ENCODE results near the gene BICD1. TPM values are rescaled to one million over a fixed set of nuclear protein-coding genes. Genes with fewer than 3 reads are reported as not detected.

The BICD1 gene
- total and polyA plus RNA-seq, 2 donors (not counting 1 experiment from before 2014, with no cell fraction given): 15.2 to 93.5 TPM

DNA sequence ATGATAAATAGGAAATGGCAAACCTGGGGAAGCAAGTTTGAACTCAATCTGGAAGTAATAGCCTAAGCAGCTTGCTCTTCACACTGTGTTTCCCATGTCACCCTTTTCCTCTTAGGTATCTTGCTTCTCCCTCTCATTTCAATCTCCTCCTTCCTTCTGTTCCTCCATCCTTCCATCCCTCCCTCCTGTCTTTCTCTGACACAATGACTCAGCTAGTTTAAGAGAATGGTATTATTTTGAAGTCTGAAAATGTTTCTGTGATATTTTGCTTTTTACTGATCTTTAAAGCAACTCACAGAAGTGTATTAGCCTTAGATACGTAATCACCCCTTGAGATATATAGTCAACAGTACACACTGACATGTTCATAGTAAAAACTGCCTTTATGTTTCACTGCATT is 236.8 kb downstream of the BICD1 start:
- Histone ChIP-seq H3K79me2 (ENCODE audit: control insufficient read depth, insufficient read depth, low read length) (no peaks in the 10 kb centered on the region), H3K9ac (ENCODE audit: low read length) (no peak overlapping the region), H2AFZ (ENCODE audit: insufficient read depth, low read depth, low read length, poor library complexity, severe bottlenecking) (no peak overlapping the region), H3K4me3 (ENCODE audit: control extremely low read depth in 1 of 5, extremely low read depth in 1 of 5, insufficient read depth in 1 of 5, low read depth in 2 of 5, low read length in 4 of 5) (no peak overlapping the region), H4K20me1 (ENCODE audit: control insufficient read depth, insufficient read depth, low read length, poor library complexity, severe bottlenecking) (no peaks in the 10 kb centered on the region), H3K4me2 (replicated peaks; ENCODE audit: low read depth, low read length, poor library complexity, severe bottlenecking) (no peak overlapping the region), H3K27me3 (replicated peaks in 1 of 4; ENCODE audit: control extremely low read depth in 1 of 4, control insufficient read depth in 3 of 4, insufficient read depth in 4 of 4, low read length in 3 of 4) (no peaks in the 10 kb centered on the region), H3K9me3 (ENCODE audit: control extremely low read depth in 1 of 3, control insufficient read depth in 2 of 3, insufficient read depth in 1 of 3, low read length in 2 of 3) (no peaks in the 10 kb centered on the region), H3K36me3 (replicated peaks in 1 of 2; ENCODE audit: control extremely low read depth in 1 of 2, control insufficient read depth in 1 of 2, extremely low read depth in 1 of 2, insufficient read depth in 2 of 2, low read length in 1 of 2) (peaks cover 2 to 12% of the 10 kb centered on the region in 2 experiments), H3K4me1 (ENCODE audit: control insufficient read depth in 2 of 2, insufficient read depth in 2 of 2, low read length in 2 of 2) (no peaks in the 10 kb centered on the region), H3K27ac (ENCODE audit: low read length in 2 of 2) (no peak overlapping the region)
- ChIA-PET CTCF (no interaction called here), POLR2A (no interaction called here)
- no peak for DNase-seq
- Mint-ChIP-seq H3K4me3 (no peak overlapping the region), H3K9me3 (ENCODE audit: insufficient read depth) (no peaks in the 10 kb centered on the region), H3K27me3 (no peaks in the 10 kb centered on the region), H3K27ac (no peak overlapping the region), H3K4me1 (no peaks in the 10 kb centered on the region)
- no peak for TF ChIP-seq EZH2 (IDR thresholded peaks at IDR 0.05; ENCODE audit: borderline replicate concordance, insufficient read depth, low read depth, low read length, poor library complexity, severe bottlenecking)
- TF ChIP-seq CTCF (IDR thresholded peaks at IDR 0.05): no peak
- ATAC-seq (ENCODE audit: low read depth): no peak
- intact Hi-C loops (cut with micrococcal nuclease): no loop called here
- no CpG with 5 or more reads among the region's 1 CpG for WGBS (ENCODE audit: insufficient coverage)

DNA sequence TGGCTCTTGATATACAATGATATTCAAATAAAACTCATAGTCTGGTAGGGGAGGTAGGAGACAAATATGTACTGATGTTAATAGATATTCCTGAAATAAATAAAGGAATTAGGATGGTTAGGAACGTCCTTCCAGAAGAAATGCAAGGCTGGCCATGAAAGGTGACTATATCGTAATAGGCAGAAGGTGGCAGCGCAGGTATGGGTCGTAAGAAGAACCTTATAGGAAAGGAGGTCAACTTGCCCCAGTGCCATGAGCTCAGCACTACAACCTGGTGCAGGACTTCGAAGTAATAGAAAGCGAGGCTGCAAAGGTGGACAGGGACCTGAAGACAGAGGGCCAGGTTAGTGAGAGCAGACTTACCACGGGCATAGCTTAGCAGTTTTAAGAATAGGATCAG is 237.4 kb downstream of the BICD1 start:
- Histone ChIP-seq H3K79me2 (ENCODE audit: control insufficient read depth, insufficient read depth, low read length) (no peaks in the 10 kb centered on the region), H3K9me3 (ENCODE audit: control extremely low read depth in 1 of 3, control insufficient read depth in 2 of 3, insufficient read depth in 1 of 3, low read length in 2 of 3) (no peaks in the 10 kb centered on the region), H3K27me3 (replicated peaks in 1 of 4; ENCODE audit: control extremely low read depth in 1 of 4, control insufficient read depth in 3 of 4, insufficient read depth in 4 of 4, low read length in 3 of 4) (no peaks in the 10 kb centered on the region), H3K9ac (ENCODE audit: low read length) (no peak overlapping the region), H3K36me3 (replicated peaks in 1 of 2; ENCODE audit: control extremely low read depth in 1 of 2, control insufficient read depth in 1 of 2, extremely low read depth in 1 of 2, insufficient read depth in 2 of 2, low read length in 1 of 2) (peaks cover under 1 to 8% of the 10 kb centered on the region in 2 experiments), H2AFZ (ENCODE audit: insufficient read depth, low read depth, low read length, poor library complexity, severe bottlenecking) (no peak overlapping the region), H3K4me3 (ENCODE audit: control extremely low read depth in 1 of 5, extremely low read depth in 1 of 5, insufficient read depth in 1 of 5, low read depth in 2 of 5, low read length in 4 of 5) (no peak overlapping the region), H4K20me1 (ENCODE audit: control insufficient read depth, insufficient read depth, low read length, poor library complexity, severe bottlenecking) (no peaks in the 10 kb centered on the region), H3K27ac (ENCODE audit: low read length in 2 of 2) (no peak overlapping the region), H3K4me1 (ENCODE audit: control insufficient read depth in 2 of 2, insufficient read depth in 2 of 2, low read length in 2 of 2) (no peaks in the 10 kb centered on the region), H3K4me2 (replicated peaks; ENCODE audit: low read depth, low read length, poor library complexity, severe bottlenecking) (no peak overlapping the region)
- no peak for DNase-seq
- no peaks in the 10 kb centered on the region for H3K27me3 Mint-ChIP-seq
- POLR2A ChIA-PET: no interaction called here
- TF ChIP-seq EZH2 (IDR thresholded peaks at IDR 0.05; ENCODE audit: borderline replicate concordance, insufficient read depth, low read depth, low read length, poor library complexity, severe bottlenecking) (no peak), CTCF (IDR thresholded peaks at IDR 0.05) (no peak)
- no peak overlapping the region for H3K27ac Mint-ChIP-seq
- H3K4me1 Mint-ChIP-seq: no peaks in the 10 kb centered on the region
- CTCF ChIA-PET: no interaction called here
- WGBS (ENCODE audit: insufficient coverage): 97% methylated on average over 7 of the region's 7 CpGs
- intact Hi-C loops (cut with micrococcal nuclease): no loop called here
- no peaks in the 10 kb centered on the region for H3K9me3 Mint-ChIP-seq (ENCODE audit: insufficient read depth)
- ATAC-seq (ENCODE audit: low read depth): no peak
- H3K4me3 Mint-ChIP-seq: no peak overlapping the region
